CD14-positive monocyte (primary cell): Measurements from ENCODE around the gene KCTD21. TPM values are rescaled to one million over a fixed set of nuclear protein-coding genes. Genes with fewer than 3 reads are reported as not detected.

Experiments used
- DNase-seq, 3 donors: peaks; one replicate each; pipeline ENCODE4 v3.0.0-alpha.2; 2011 to 2022
- H2AFZ ChIP-seq: 2 replicates; pipeline ENCODE4 v1.6.0; 2012; ENCODE audit warnings: mild to moderate bottlenecking, low read depth, low read length, inconsistent platforms; ENCODE audit not compliant: insufficient read depth, poor library complexity, severe bottlenecking
- H3K27ac ChIP-seq, 2 donors: 1 replicate in 1 of 2; 2 replicates in 1 of 2; pipeline ENCODE4 v1.5.1; 2012 to 2013; ENCODE audit warnings: low read length in 2 of 2, control low read depth in 1 of 2, inconsistent platforms in 1 of 2, low read depth in 1 of 2, mild to moderate bottlenecking in 1 of 2
- H3K27me3 ChIP-seq, 2 donors: one replicate each; pipeline versions ENCODE4 v1.6.0 to v1.6.1; 2011 to 2013; ENCODE audit warnings: low read length in 2 of 2; ENCODE audit not compliant: control insufficient read depth in 2 of 2, insufficient read depth in 2 of 2
- H3K36me3 ChIP-seq, 2 donors: replicated peaks in 1 of 2; 1 replicate in 1 of 2; 2 replicates in 1 of 2; pipeline versions ENCODE4 v1.5.1 to v1.6.1; 2012 to 2013; ENCODE audit warnings: low read length in 2 of 2, control low read depth in 1 of 2, inconsistent platforms in 1 of 2, mild to moderate bottlenecking in 1 of 2; ENCODE audit not compliant: insufficient read depth in 2 of 2, control insufficient read depth in 1 of 2
- H3K4me1 ChIP-seq, 2 donors: 1 replicate in 1 of 2; 2 replicates in 1 of 2; pipeline versions ENCODE4 v1.5.1 to v1.6.1; 2012 to 2013; ENCODE audit warnings: low read length in 2 of 2, control low read depth in 1 of 2, inconsistent platforms in 1 of 2, mild to moderate bottlenecking in 1 of 2, moderate library complexity in 1 of 2; ENCODE audit not compliant: insufficient read depth in 2 of 2, control insufficient read depth in 1 of 2
- H3K4me2 ChIP-seq: replicated peaks from 2 replicates; pipeline ENCODE3; 2012; ENCODE audit warnings: low read length, moderate library complexity, mild to moderate bottlenecking; ENCODE audit not compliant: poor library complexity, severe bottlenecking; ENCODE audit errors: extremely low read depth
- H3K4me3 ChIP-seq, 3 experiments: fragments of 200-600 bp in 1 of 3; sonication (generic) in 1 of 3; replicated peaks in 1 of 3; 1 replicate in 2 of 3; 2 replicates in 1 of 3; pipeline ENCODE4 v1.5.1; 2011 to 2013; ENCODE audit warnings: low read length in 3 of 3, mild to moderate bottlenecking in 3 of 3, control low read depth in 2 of 3, low read depth in 2 of 3, inconsistent platforms in 1 of 3, moderate library complexity in 1 of 3
- H3K79me2 ChIP-seq: 2 replicates; pipeline ENCODE4 v1.6.0; 2012; ENCODE audit warnings: mild to moderate bottlenecking, control low read depth, inconsistent platforms, low read length, moderate library complexity; ENCODE audit not compliant: insufficient read depth
- H3K9ac ChIP-seq: 2 replicates; pipeline ENCODE4 v1.6.0; 2017; ENCODE audit warnings: low read length, mild to moderate bottlenecking; ENCODE audit not compliant: insufficient read depth, poor library complexity, severe bottlenecking
- H3K9me3 ChIP-seq, 2 donors: replicated peaks in 1 of 2; 1 replicate in 1 of 2; 2 replicates in 1 of 2; pipeline versions ENCODE4 v1.5.1 to v1.6.1; 2012 to 2013; ENCODE audit warnings: low read length in 2 of 2, control low read depth in 1 of 2; ENCODE audit not compliant: control insufficient read depth in 1 of 2, insufficient read depth in 1 of 2
- H4K20me1 ChIP-seq: 2 replicates; pipeline ENCODE4 v1.6.0; 2012; ENCODE audit warnings: mild to moderate bottlenecking, low read length, control low read depth, moderate library complexity; ENCODE audit not compliant: insufficient read depth
- H3K27ac Mint-ChIP-seq, 7 donors: one replicate each; pipeline ENCODE4 v1.8.0; 2020; ENCODE audit warnings: mild to moderate bottlenecking in 7 of 7, mixed read lengths in 7 of 7, moderate library complexity in 6 of 7, inconsistent platforms in 2 of 7
- H3K27me3 Mint-ChIP-seq, 3 donors: one replicate each; pipeline ENCODE4 v1.8.0; 2021 to 2022; ENCODE audit warnings: low read depth in 3 of 3, mild to moderate bottlenecking in 3 of 3, mixed read lengths in 3 of 3, moderate library complexity in 3 of 3, inconsistent platforms in 1 of 3
- H3K36me3 Mint-ChIP-seq, 2 donors: one replicate each; pipeline ENCODE4 v1.8.0; 2020; ENCODE audit warnings: mixed read lengths in 2 of 2, inconsistent platforms in 1 of 2, mild to moderate bottlenecking in 1 of 2
- H3K4me1 Mint-ChIP-seq: one replicate; pipeline ENCODE4 v1.8.0; 2020; ENCODE audit warnings: mild to moderate bottlenecking, mixed read lengths
- H3K4me3 Mint-ChIP-seq, 2 donors: one replicate each; pipeline ENCODE4 v1.8.0; 2020; ENCODE audit warnings: mild to moderate bottlenecking in 2 of 2, mixed read lengths in 2 of 2, moderate library complexity in 1 of 2
- H3K9me3 Mint-ChIP-seq, 7 donors: one replicate each; pipeline ENCODE4 v1.8.0; 2020 to 2022; ENCODE audit warnings: mixed read lengths in 7 of 7, mild to moderate bottlenecking in 6 of 7, moderate library complexity in 6 of 7, inconsistent platforms in 2 of 7
- CTCF ChIP-seq: fragments of 200-600 bp; IDR thresholded peaks from one replicate; pipeline ENCODE4 v1.8.0; 2022; ENCODE audit warnings: antibody characterized with exemption, mild to moderate bottlenecking
- WGBS: methylation state at CpG from one replicate; pipeline ENCODE4 v1.1.5; 2013; ENCODE audit warnings: missing lambda C conversion rate; ENCODE audit not compliant: insufficient coverage; 5-methylcytosine and 5-hydroxymethylcytosine counted together
- intact Hi-C, 2 donors: fragments of 100-400 bp; cut with micrococcal nuclease; formaldehyde crosslinking; loops; one replicate each; pipeline versions ENCODE4 v1.15.0 to v1.15.1; 2023
- polyA plus RNA-seq, 3 donors: library from polyadenylated mRNA; depleted of rRNA in 1 of 3; unstranded in 2 of 3; stranded (reverse) in 1 of 3; fragments of 300-500 nt in 2 of 3; fragments of >200 nt in 1 of 3; fragmentation: Illumina TruSeq in 2 of 3; gene quantifications; 1 replicate in 2 of 3; 2 replicates in 1 of 3; pipeline ENCODE4 v1.2.3, GENCODE V29; 2012 to 2021

The KCTD21 gene
- polyA plus RNA-seq, 3 donors: 3.2 to 9.2 (median 5.2) TPM

DNA sequence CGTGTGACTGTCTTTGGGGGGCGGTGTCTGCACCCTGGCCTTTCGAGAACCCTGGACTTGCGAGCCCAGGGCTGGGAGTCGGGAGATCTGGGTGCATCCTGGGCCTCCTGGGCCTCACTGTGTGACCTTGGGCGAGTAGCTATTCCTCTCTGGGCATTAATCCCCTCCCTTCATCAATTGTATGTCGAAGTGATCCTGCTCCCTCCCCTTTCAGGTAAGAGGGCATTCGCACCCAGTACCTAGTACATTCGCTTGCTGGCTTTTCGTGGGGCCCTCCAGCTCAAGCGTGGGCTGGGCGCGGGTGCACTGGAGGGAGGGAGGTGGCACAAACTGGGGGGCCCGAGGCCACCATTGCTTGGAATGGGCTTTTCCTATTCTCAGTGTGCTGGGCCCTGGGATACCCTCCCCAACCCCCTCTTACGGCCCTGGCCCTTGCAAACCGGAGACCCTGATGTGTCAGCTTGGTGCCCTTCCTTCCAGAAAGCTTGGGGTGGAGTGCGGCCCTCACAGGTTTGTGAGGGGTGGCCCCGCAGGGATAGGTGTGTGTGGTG lies 823 bp upstream of the KCTD21 start:
- WGBS: 83% methylated on average over 7 of the region's 18 CpGs
- Histone ChIP-seq H2AFZ (peak overlapping the region; percentile 96), H3K9me3 (no peaks in the 10 kb centered on the region), H3K4me1 (peaks cover 42 to 54% of the 10 kb centered on the region in 2 donors), H3K9ac (peak overlapping the region; percentile 78), H4K20me1 (peaks cover 8% of the 10 kb centered on the region), H3K4me3 (peak overlapping the region; percentile 77 to 96 (median 94)), H3K27ac (peak overlapping the region in 1 of 2 donors; percentile 85), H3K36me3 (peaks cover 5 to 6% of the 10 kb centered on the region in 2 donors), H3K79me2 (peaks cover 38% of the 10 kb centered on the region), H3K4me2 (peak overlapping the region; percentile 99), H3K27me3 (no peaks in the 10 kb centered on the region)
- peaks cover 57% of the 10 kb centered on the region for H3K4me1 Mint-ChIP-seq
- H3K27me3 Mint-ChIP-seq: peaks cover 0 to 3% (median 0%) of the 10 kb centered on the region in 3 donors
- no peak for TF ChIP-seq CTCF
- no peak for DNase-seq
- H3K4me3 Mint-ChIP-seq: peak overlapping the region; percentile 96 to 97
- peaks cover 0 to 3% (median 0%) of the 10 kb centered on the region in 7 donors for H3K9me3 Mint-ChIP-seq
- peaks cover 27 to 31% of the 10 kb centered on the region in 2 donors for H3K36me3 Mint-ChIP-seq
- intact Hi-C loops: loop anchor here in 1 of 2 donors (5.0 kb wide), 1 partner anchor 52 kb away; the partner anchor contains the start of gene ALG8
- H3K27ac Mint-ChIP-seq: peak overlapping the region in 6 of 7 donors; percentile 43 to 82 (median 61)

GRCh38 chr11:78187366-78188285 lies 800 bp downstream of the KCTD21 start:
- Histone ChIP-seq H3K4me1 (peaks cover 32 to 41% of the 10 kb centered on the region in 2 donors), H3K36me3 (peaks cover 7 to 10% of the 10 kb centered on the region in 2 donors), H3K79me2 (peaks cover 38% of the 10 kb centered on the region), H2AFZ (peak overlapping the region; percentile 80), H3K4me2 (peak overlapping the region; percentile 99), H3K9ac (peak overlapping the region; percentile 78), H3K4me3 (peak overlapping the region; percentile 77 to 96 (median 94)), H3K9me3 (no peaks in the 10 kb centered on the region), H4K20me1 (peaks cover 8% of the 10 kb centered on the region), H3K27ac (peak overlapping the region; percentile 49 to 85), H3K27me3 (no peaks in the 10 kb centered on the region)
- Mint-ChIP-seq H3K4me3 (peak overlapping the region; percentile 96 to 97), H3K27ac (peak overlapping the region; percentile 92 to 98 (median 96)), H3K36me3 (peaks cover 25 to 36% of the 10 kb centered on the region in 2 donors), H3K4me1 (peaks cover 47% of the 10 kb centered on the region), H3K9me3 (peaks cover 0 to 3% (median 0%) of the 10 kb centered on the region in 7 donors), H3K27me3 (peaks cover 0 to 3% (median 0%) of the 10 kb centered on the region in 3 donors)
- intact Hi-C loops: loop anchor here in 1 of 2 donors (1.0 to 5.0 kb wide), 2 partner anchors 50 to 193 kb away; partner anchors contain the start of genes ALG8 and INTS4
- 6% methylated on average over 13 of the region's 31 CpGs for WGBS
- peak; percentile 80 to 92 (median 90) for DNase-seq
- no peak for TF ChIP-seq CTCF
